Bronchial epithelial cell (primary cell): ENCODE data around the gene CHD6. TPM values are rescaled to one million over a fixed set of nuclear protein-coding genes. Genes with fewer than 3 reads are reported as not detected.

Experiments used
- DNase-seq: peaks from one replicate; pipeline ENCODE4 v3.0.0-alpha.2; 2010; ENCODE audit warnings: low read depth
- FAIRE-seq: peaks from 2 replicates; lab custom pipeline; 2011; peaks lifted over from hg19 to GRCh38; lab: Jason Lieb, UNC
- H3K27me3 ChIP-seq: 2 replicates; pipeline ENCODE4 v1.5.1; 2011; ENCODE audit warnings: low read length; ENCODE audit not compliant: control insufficient read depth, insufficient read depth
- H3K36me3 ChIP-seq: 2 replicates; pipeline ENCODE4 v1.5.1; 2011; ENCODE audit warnings: low read length; ENCODE audit not compliant: control insufficient read depth, insufficient read depth
- H3K4me3 ChIP-seq: 2 replicates; pipeline ENCODE4 v1.5.1; 2011; ENCODE audit warnings: mild to moderate bottlenecking, low read depth, low read length, control low read depth
- total RNA-seq: library from RNA; depleted of rRNA; stranded (reverse); fragments of >200 nt; gene quantifications from 2 replicates; pipeline ENCODE4 v1.2.1, GENCODE V29; 2014
- TF ChIP-seq, protein P1 (sequence below): IDR thresholded peaks from 2 replicates; pipeline ENCODE4 v1.5.1; 2011; ENCODE audit warnings: mild to moderate bottlenecking, moderate library complexity, low read length, control low read depth, inconsistent platforms; ENCODE audit not compliant: insufficient read depth, severe bottlenecking

Gene CHD6
- total RNA-seq, 1 donor from 2014 or later: 10.8 TPM

GRCh38 chr20:41424546-41424945 lies 193.6 kb downstream of the CHD6 start:
- TF ChIP-seq, protein P1, sequence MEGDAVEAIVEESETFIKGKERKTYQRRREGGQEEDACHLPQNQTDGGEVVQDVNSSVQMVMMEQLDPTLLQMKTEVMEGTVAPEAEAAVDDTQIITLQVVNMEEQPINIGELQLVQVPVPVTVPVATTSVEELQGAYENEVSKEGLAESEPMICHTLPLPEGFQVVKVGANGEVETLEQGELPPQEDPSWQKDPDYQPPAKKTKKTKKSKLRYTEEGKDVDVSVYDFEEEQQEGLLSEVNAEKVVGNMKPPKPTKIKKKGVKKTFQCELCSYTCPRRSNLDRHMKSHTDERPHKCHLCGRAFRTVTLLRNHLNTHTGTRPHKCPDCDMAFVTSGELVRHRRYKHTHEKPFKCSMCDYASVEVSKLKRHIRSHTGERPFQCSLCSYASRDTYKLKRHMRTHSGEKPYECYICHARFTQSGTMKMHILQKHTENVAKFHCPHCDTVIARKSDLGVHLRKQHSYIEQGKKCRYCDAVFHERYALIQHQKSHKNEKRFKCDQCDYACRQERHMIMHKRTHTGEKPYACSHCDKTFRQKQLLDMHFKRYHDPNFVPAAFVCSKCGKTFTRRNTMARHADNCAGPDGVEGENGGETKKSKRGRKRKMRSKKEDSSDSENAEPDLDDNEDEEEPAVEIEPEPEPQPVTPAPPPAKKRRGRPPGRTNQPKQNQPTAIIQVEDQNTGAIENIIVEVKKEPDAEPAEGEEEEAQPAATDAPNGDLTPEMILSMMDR: no peak

GRCh38 chr20:41424011-41424410 lies 194.2 kb downstream of the CHD6 start:
- Histone ChIP-seq H3K4me3 (no peak overlapping the region), H3K27me3 (no peaks in the 10 kb centered on the region), H3K36me3 (peaks cover 10% of the 10 kb centered on the region)
- FAIRE-seq (no peak), DNase-seq (no peak)
- TF ChIP-seq, protein P1: no peak

More at GRCh38 chr20:41424546-41424945, 193.6 kb downstream of the CHD6 start:
- H3K4me3 ChIP-seq: no peak overlapping the region
- peaks cover 10% of the 10 kb centered on the region for H3K36me3 ChIP-seq
- no peaks in the 10 kb centered on the region for H3K27me3 ChIP-seq
- FAIRE-seq (no peak), DNase-seq (no peak)

- no peak for DNase-seq
- no peaks in the 10 kb centered on the region for H3K27me3 ChIP-seq
- FAIRE-seq: no peak
- no peak overlapping the region for H3K4me3 ChIP-seq
- TF ChIP-seq, protein P1: no peak
- peaks cover 11% of the 10 kb centered on the region for H3K36me3 ChIP-seq
Measured at GRCh38 chr20:41422953-41423352, 195.2 kb downstream of the CHD6 start.

DNA sequence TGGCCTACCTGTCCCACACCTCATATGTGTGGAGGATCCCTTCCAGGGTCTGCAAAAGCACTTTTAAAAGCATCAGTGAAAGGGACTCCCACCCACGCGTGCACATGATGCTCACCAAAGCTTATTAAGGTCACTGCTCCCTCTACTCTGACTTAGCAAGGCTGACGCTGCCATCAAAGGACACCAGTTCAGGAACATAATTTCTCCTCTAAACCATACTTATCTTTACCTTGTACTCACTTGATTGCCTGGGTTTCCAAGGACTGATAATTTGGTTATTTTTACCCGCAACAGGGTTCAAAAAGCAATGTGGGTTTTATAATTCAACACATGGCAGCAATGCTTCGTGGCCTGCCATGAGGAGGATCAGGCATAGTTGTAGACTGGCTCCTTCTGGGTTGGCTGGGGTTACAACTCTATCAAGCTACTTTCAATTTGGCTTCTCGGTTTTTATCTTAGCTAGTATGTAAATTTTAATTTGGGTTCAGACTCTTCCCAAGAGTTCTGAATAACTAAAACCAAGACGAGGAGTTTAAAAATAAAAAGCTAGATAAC lies 199.4 kb downstream of the CHD6 start:
- FAIRE-seq: no peak
- no peaks in the 10 kb centered on the region for H3K27me3 ChIP-seq
- no peak overlapping the region for H3K4me3 ChIP-seq
- TF ChIP-seq, protein P1: no peak
- no peak for DNase-seq
- H3K36me3 ChIP-seq: peaks cover 18% of the 10 kb centered on the region

DNA sequence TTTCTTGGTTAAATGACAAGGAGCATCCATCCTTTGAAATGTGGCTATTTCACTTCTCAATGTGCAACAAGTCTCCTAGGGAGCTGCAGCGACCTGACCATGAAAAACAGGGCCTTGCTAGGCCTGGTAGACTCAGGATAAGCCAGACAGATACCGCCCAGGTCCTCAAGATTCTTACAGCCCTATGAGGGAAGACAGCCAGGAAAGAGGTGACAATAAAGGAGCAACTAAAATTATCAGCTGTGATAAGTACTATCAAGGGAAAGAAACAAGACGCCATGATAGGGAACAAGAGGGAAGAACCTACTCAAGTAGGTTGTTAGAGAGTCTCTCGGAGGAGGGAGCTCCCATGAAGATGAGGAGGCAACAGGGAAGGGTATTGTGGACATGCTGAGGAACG lies 200.1 kb downstream of the CHD6 start:
- TF ChIP-seq, protein P1: no peak
- FAIRE-seq (no peak), DNase-seq (no peak)
- H3K36me3 ChIP-seq: peaks cover 21% of the 10 kb centered on the region
- H3K4me3 ChIP-seq: no peak overlapping the region
- no peaks in the 10 kb centered on the region for H3K27me3 ChIP-seq

GRCh38 chr20:41415191-41415590 lies 203.0 kb downstream of the CHD6 start:
- H3K27me3 ChIP-seq: no peaks in the 10 kb centered on the region
- H3K4me3 ChIP-seq: no peak overlapping the region
- no peak for DNase-seq
- peaks cover 15% of the 10 kb centered on the region for H3K36me3 ChIP-seq
- no peak for FAIRE-seq
- TF ChIP-seq, protein P1: no peak
